T follicular helper cell (primary cell): ENCODE measurements around the gene COL4A6.

ENCODE experiments used
- DNase-seq: peaks from one replicate; pipeline ENCODE4 v3.0.0-alpha.2; 2020; ENCODE audit warnings: low read depth

The COL4A6 gene

DNA sequence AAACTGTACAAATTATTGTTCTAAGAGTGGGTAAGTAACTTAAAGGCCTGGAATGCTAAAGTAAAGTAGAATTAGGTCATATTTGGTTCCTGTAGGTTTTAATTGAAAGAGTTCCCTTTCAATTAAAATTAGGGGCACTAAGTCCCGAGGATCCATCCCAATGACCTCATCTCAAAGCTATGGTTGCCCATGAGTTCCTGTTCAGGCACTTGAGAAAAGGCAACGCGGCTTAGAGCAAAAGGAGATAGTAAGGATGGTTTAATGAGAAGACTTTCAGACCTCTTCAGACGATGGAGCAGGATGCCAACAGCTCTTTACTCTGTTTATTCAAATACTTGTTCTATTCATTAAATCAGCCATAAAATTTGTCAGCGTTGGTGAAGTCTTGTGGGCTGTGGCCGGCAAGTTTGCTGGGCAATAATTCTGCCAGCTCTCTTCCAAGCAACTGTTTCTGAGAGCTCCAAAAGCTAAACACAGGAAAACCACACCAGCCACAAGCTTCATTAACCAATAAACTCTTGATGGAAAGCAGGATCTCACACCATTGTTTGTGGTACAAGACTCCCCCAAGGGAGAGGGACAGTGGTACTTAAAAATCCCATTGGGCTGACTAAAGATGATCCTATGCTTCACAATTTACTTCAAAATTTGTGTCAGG is 167.4 kb downstream of the COL4A6 start:
- DNase-seq, result no peak

DNA sequence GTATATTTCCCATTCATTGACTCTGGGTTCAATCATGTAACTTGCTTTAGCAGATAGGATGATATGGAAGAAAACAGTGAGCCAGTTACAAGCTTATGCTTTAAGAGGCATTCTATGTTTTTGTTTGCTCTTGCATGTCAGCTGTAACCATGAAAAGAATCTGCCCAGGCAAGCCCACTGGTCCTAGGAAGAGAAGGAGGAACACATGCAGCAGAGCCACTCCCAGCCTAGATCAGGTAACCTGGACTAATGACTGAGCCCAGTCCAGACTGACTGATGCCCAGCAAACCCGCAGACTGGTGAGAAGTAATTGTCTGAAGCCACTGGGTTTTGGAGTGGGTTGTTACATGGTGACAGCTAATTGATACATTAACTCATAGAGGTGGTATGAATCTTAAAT is 167.9 kb downstream of the COL4A6 start:
- DNase-seq, result no peak

DNA sequence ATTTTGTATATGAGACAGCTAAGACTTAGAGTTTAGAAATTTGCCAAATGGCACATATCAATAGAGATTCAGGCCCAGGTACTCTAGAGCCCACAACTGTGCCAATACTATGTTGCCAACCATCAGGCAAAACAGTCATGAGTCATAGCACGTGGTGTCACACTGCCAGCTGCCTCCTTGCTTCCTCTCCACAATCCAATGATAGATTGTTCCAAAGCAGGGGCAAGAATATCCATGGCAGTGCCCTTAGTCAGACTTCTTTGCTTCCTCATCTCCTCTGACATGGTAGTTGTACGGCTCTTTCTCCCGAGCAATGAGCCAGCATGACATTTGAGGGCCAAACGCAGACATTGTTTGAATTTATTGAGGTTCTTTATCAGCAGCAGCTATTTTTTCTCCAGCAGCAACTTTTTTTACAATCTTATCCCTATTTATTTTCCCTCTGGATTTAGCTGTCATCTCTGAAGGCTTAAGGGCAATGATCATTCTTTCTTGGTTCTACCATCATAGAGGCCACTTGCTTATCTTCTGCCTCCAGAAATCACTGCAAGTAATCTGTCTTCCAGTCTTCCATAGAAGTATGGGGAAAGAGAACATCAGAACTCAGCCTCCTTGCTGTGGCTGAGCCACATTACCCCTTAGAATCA is 169.7 kb downstream of the COL4A6 start:
- no peak for DNase-seq

DNA sequence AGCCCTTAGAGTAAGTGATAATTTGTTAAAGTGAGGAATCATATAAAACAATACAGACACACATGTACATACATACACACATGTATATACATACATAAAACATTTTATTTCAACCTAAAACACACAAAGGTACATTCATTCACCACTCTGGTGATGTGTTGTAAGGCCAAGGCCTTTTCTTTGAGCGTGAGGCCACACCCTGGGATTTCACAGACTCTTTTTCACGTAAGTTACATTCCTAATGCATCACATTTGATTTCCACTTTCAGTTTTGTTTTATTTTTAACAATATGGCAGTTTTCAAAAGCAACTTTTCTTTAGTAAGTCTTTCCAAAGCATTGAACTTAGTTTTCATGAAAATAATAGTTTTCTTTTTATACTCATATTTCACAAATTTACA is 170.7 kb downstream of the COL4A6 start:
- no peak for DNase-seq

DNA sequence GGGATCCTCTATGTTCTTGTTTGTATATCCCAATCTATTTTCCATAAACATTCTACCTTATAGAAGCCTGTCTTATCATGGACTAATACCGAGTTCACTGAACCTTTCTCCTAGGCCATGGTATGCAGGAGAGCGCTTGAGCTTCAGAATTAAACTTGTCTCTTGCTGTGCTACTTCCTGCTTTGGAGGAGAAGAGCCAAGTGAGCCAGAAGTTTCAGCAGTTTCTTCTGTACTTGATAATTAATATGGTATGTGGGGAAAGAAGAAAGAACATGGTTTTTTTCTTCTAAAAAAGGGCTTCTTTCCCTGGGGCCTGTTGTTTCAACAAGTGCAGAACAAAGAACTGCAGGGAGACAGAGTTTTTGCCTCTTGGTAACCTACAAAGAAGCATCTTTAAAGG is 173.8 kb downstream of the COL4A6 start:
- DNase-seq, result no peak

DNA sequence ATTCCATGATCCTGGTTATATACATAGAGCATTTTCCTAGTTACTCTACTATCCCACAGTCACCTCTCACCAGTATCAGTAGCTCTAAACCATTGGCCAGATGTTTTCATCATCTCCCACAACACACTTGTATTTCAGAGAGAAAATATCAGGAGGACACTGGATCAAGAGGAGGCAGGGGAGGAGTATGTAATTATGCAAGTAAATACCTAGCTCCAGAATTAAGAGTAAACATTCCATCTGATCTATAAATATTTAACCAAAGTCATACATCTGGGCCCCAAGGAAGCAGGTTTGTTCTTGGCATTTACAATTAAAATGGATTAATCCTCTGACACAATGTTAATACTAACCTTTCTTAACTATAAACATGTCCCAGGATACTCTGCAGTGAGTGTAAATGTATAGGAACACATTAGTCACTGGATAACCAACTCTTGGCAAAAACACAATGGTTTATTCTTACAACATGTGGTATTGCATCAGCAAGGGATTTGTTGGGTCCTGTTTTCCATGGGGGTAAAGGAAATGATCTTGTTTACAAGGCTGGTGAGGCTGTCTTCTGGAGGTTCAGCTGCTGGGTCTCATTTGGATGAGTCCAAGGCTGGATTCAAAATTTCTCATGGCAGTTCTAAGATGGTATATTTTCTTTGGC is 176.5 kb downstream of the COL4A6 start:
- no peak for DNase-seq

DNA sequence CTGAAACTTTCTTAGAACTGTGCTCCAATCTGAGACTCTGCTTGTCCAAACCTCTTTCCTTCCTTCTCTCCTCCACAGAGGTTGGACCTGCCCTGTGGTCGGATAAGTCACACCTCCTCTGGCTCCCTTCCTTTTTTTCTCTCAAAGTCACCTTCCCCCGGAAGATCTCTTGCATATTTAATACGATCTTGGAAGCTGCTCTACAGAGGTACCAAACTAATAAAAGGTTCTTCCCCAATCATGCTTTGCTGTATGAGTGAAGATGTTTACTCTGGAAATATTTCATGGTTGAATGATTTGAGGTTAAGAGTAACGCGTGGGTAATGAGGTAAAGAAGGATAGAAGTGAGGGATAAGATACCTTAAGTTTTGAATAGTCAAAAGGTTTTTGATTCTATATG is 180.7 kb downstream of the COL4A6 start:
- DNase-seq, result no peak

DNA sequence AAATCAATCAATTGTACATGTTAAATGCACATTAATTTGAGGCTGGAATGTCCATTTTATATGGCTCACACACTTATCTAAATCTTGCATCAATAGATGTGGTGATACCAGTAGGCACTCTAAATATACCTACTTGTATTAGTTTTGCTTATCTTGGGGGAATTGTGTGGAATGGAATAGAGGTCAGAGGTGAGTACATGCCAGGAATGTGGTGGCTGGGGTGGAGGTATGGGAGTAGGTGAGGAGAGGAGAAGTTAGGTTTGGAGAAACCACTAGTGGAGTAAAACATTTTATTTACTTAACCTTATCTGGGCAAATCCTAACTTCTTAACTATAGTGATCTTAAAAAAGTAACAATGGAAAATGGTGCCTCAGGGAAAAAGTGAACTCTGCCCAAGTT is 183.6 kb downstream of the COL4A6 start:
- no peak for DNase-seq

DNA sequence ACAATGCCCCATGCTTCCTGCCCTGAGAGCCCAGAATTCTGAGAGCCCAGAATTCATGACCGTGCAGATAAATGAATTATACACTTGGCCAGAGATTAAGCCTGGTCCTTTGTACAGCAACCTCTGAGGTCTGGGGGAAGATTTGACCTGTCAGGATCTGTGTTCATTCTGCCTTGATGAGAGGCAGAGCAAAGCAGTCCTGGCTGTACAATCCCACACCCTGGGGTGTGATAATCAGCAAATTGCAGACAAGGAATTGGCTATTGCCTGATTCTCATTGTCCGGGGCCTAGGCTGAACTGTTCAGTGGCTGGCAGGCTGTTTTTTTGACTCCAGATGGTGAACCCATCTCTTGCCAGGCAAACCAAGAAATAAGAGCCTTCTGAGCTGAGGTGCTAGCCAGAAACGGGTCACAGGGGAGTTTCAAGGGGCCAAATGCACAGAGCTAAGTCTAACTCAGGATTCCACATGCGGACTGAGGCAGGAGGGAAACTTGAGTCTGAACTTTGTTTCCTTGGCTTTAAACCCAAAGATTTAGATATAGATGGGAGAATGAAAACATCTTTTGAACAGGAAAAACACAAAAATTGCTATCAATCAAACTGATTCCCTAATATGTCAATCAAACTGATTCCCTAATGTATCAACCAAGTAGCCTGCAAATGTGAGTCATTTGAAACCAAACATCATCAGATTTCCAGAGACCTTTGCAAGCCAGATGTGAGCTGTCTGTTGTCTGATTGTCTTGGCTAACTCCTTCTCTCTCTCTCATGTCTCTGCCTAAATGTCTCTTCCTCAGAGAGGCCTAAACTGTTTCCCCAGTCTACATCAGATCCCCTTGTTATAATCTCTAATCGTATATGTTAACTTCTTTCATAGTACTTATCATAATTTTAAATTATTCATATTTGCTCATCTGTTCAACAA is 187.3 kb downstream of the COL4A6 start:
- no peak for DNase-seq

DNA sequence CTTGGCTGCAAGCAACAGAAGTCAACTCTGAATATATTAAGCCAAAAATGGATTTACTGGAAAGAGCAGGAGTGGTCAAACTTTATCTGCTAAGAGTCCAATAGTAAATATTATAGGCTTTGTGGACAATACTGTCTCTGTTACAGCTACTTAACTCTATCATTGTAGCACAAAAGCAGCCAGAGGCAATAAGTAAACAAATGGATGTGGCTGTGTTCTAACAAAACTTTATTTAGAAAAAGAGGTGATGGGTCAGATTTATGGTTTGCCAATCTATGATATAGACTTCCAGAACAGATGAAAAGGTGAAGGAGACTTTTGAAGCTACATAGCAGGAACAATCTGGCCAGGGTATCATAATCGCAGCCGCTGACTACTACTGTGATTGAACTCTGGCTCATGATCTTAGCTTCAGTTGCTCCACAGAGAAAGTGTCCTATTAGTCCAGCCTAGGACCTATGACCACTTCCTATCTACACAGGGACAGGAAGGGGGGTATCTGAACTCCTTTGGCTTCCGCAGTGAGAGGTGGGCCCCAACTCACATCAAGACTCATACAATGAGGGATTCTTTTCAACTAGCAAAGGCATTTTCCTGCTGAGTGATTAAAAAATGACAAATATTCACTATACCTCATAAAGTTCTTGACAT is 191.8 kb downstream of the COL4A6 start:
- DNase-seq, result no peak

DNA sequence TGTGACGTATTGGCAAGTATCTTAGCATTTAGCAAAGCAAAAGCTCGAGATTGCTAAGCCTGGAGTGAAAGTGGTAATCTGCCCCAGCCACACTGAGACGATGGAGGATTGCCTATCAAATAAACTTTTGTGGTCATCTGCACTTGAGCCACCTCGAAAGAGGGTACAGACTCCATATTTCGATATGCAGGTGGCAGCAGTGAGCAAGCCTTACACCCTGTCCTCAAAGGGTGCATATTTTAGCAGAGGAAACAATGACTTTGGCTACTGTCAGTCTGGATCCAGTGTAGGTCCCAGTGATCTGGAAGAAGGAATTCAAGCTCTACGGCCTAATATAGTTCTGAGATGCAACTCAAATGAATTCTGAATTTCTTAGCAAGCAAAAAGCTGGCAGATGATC is 192.8 kb downstream of the COL4A6 start:
- no peak for DNase-seq

DNA sequence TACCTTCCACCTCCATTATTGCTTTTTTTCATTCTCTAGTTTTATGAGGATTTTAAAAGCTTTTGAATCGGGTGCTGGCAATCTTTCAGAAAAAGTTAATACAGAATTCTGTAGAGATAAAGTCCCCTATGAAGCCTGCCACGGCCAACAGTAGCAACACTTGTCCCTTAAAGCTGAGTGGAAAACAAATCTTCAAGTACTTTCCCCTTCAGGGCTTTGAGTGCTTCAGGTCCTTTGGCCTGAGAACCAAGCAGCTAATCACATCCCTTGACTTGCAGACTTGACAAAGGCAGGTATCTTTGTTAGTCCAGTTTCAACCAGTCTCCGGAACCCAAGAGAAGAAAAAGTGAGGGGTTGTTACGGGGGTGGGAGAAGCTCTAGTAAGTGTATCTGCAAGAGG is 202.2 kb downstream of the COL4A6 start:
- no peak for DNase-seq

DNA sequence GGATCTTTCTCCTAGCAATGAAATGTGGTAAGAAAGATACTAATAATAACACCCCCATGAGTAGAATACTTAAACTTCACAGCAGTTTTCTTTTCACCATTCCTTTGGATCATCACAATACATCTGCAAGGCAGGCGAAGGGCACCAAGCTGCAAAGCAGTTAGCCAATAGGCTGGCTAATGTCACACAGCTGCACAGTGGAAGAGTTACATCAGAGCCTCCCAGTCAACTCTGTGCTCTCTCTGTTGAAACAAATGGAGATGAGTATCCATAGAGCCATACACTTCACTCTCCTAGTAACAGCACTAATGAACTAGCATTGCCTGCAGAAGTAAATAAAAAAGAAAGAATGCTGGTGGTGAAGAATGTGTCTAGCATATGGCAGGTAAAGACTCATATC is 207.6 kb downstream of the COL4A6 start:
- DNase-seq, result no peak

DNA sequence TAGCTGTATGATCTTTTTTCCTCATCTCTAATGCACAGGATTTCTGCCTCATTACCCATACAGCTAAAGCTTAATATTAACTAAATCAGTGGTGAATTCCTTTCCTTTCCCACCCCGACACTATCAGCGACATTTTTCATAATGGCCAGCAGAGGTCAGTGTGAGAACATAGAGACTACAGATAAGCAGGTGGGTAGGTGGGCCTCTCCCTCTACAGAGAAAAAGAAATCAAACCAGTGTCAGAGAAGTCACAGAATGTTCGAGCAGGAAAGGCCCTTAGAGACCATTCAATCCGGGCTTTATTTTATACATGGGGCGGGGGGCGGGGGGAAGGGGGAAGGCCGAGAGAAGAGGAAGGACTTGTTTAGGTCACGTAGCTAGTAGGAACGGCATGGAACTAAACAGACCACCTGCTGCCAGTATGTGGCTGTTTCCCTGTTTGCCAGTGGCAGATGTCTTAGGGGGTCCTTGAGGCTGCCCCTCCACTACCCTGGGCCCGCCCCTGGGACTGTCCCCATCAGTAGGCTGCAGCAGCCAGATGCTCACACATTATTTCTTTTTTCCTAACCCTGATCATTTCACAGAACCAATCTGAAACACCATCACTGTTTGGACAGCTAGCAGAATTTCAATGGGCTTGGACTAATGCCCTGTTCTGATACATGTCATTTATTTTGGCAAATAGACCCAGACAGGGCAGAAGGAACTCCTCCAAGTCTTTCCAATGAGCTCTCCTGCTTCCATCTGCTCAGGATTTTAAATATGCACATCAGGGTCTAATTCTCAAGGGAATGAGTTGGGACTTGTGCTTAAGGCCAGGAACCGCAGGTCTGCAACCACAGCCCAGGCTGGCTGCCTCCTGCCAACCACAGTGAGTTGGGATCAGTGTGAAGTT is 213.2 kb downstream of the COL4A6 start:
- no peak for DNase-seq

DNA sequence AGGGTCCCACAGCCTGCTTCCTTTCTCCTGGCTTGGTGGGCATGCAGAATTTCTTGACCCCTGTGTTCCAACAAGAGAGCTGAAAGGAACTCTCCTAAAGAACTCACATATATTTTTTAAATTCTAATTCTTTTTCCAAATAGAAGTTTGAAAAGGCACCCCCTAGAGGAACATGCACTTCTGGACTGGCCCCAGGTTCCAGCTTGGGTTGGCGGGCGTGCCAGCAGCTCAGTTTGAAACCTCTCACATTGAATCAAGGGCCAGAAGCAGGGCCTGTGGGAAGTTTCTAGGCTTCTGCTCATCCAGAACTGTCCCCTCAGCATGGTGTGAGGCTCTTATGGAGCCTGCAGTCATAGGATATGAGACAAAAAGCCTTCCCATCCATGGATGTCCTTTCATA is 214.0 kb downstream of the COL4A6 start:
- no peak for DNase-seq

DNA sequence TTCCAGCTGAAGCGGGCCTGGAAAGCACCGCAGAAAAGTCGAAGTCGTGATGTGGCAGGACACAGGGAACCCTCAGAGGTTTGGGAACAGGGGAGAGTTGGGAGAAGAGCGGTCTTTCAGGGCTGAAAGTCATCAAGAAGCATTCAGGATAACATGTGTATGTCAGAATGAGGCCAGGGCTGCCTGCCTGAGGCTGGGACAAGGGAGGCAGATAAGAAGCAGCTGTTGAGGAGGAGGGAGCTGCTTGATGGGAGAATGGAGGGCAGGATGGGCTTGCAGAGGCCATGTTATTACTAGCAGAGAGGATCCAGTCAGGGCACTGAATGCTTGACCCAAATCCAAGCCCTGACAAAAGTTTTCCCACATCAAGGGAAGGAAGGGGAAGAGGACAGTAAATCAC is 214.6 kb downstream of the COL4A6 start:
- no peak for DNase-seq

DNA sequence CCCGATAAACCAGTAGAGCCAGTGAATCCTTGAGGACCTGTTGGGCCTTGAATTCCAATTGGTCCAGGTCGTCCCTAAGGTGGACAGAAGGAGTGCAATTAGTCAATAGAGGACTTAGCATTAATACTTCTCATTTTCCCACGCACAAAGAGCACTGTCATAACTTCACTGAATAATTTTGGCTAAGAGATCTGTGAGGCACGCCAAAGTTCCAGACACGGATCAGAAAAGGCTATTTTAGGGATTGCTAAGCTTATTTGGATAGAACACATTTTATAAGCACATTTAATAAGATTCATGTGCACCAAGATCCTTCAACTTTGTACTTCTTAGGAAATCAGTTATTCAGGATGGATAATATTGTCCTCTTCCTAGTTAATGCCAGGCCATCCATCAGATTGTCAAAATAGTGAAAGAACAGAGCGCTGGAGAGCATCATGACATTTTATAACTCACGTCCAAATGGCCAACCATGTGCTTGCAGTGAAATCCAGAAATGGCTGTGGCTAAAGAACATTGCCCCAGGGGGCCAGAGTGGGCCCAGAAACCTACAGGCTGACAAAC is 216.8 kb downstream of the COL4A6 start:
- DNase-seq, result no peak

DNA sequence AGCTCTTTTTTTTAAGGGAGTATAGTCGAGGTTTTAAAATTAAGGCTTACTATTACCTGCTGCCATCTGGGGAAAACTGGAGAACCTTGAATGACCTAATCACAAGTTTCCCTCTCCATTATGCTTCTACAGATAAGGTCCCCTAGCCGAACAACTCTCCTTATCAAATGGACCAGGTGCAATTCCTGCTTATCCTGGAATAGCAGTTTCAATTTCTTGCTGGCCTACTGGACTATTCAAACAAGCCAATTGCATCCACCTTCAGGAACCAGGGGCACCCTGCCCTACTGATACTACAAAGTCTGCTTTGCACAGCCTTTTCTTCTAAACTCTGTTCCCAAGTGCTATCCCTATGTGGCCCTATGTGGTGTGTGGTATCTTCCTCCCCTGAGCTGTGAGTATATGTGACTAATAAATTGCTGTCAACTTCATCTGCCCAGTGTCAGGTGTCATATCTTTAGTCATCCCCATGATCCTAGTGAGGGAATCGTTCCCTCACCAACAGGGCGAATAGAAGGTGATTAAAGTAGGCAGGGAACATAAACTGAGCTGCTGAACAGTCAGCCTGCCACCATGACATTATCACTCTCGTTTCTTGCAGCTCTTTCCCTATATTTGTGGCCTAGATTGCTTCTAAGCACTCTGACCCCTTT is 218.1 kb downstream of the COL4A6 start:
- no peak for DNase-seq

DNA sequence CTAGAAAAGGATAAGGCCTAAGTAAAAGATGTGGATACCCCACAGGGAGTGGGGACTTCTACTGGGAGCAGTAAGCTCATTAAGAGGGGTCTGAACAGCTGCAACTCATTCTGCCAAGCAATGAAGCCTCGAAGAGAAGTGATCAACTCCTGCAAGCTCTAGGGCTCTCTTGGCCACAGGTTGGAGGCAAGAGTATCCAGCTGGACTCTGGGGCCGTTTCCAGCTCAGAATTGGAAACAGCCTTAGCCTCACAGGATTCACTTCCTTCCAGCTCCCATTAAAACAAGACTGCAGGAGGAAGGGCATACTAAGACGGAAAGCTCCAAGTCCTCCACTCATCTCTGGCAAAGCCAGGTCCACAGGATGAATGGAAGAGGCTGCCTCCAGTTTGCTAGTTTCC is 220.3 kb downstream of the COL4A6 start:
- DNase-seq, result no peak
